HepG2 (cell line): ENCODE results near the gene P3R3URF. TPM values are rescaled to one million over a fixed set of nuclear protein-coding genes. Genes with fewer than 3 reads are reported as not detected.

Source experiments
- ATAC-seq: fragments of 200-7000 bp; cut with Tn5 transposase; 3 replicates; pipeline ENCODE4 v1.9.1; 2020; ENCODE audit warnings: mild to moderate bottlenecking, moderate library complexity
- BruUV-seq: library from RNA; stranded (reverse); fragments of 400-500 nt; replicated peaks from 2 replicates; lab custom pipeline; 2021; lab: Mats Ljungman, UMichigan
- CTCF ChIA-PET: fragments of 300-600 bp; formaldehyde crosslinking; extraction: SDS; loops from one replicate; lab custom pipeline; 2021; ENCODE audit warnings: low total read pairs, inconsistent platforms, low intra/inter-chr PET ratio; lab: Yijun Ruan, JAX
- POLR2A ChIA-PET: fragments of 350-600 bp; sonication (Branson Sonifier 250); formaldehyde crosslinking; loops from one replicate; lab custom pipeline; 2020; ENCODE audit warnings: antibody characterized with exemption, inconsistent platforms; lab: Yijun Ruan, JAX
- DNase-seq: peaks from one replicate; pipeline ENCODE4 v3.0.0-alpha.2; 2015; ENCODE audit warnings: low spot score
- FAIRE-seq: peaks from 3 replicates; lab custom pipeline; 2011; peaks lifted over from hg19 to GRCh38; lab: Jason Lieb, UNC
- H2AFZ ChIP-seq: one replicate; pipeline ENCODE4 v1.6.1; 2011; ENCODE audit warnings: low read length, inconsistent platforms
- H3K27ac ChIP-seq: fragments of 300-600 bp; 3 replicates; pipeline ENCODE4 v1.8.0; 2011; ENCODE audit warnings: mixed run types, mild to moderate bottlenecking, mixed read lengths, low read length, inconsistent platforms; ENCODE audit not compliant: insufficient read depth; ENCODE audit errors: extremely low read length
- H3K27me3 ChIP-seq, 2 experiments: fragments of 200-600 bp in 1 of 2; 2 replicates in 1 of 2; 3 replicates in 1 of 2; pipeline versions ENCODE4 v1.6.0 to v1.8.0; 2011; ENCODE audit warnings: low read length in 2 of 2, mild to moderate bottlenecking in 2 of 2, moderate library complexity in 2 of 2, inconsistent platforms in 1 of 2; ENCODE audit not compliant: insufficient read depth in 2 of 2, control insufficient read depth in 1 of 2
- H3K36me3 ChIP-seq, 2 experiments: fragments of 200-600 bp in 1 of 2; replicated peaks in 1 of 2; 2 replicates in 1 of 2; 3 replicates in 1 of 2; pipeline versions ENCODE4 v1.5.1 to v1.8.0; 2011; ENCODE audit warnings: low read length in 2 of 2, inconsistent platforms in 1 of 2; ENCODE audit not compliant: insufficient read depth in 2 of 2, control insufficient read depth in 1 of 2
- H3K4me1 ChIP-seq: 2 replicates; pipeline ENCODE4 v1.5.1; 2012; ENCODE audit warnings: low read length, inconsistent platforms; ENCODE audit not compliant: insufficient read depth
- H3K4me2 ChIP-seq: 2 replicates; pipeline ENCODE4 v1.6.0; 2011; ENCODE audit warnings: low read depth, low read length, inconsistent platforms
- H3K4me3 ChIP-seq, 3 experiments: fragments of 200-600 bp in 1 of 3; sonication (generic), shearing (Covaris generic) in 1 of 3; replicated peaks in 1 of 3; 2 replicates each; pipeline ENCODE4 v1.5.1; 2011 to 2016; ENCODE audit warnings: low read length in 3 of 3, inconsistent platforms in 2 of 3, low read depth in 2 of 3, mild to moderate bottlenecking in 2 of 3, control low read depth in 1 of 3, mixed read lengths in 1 of 3; ENCODE audit not compliant: insufficient read depth in 1 of 3
- H3K79me2 ChIP-seq: one replicate; pipeline ENCODE4 v1.6.1; 2011; ENCODE audit warnings: low read length, inconsistent platforms; ENCODE audit not compliant: insufficient read depth
- H3K9ac ChIP-seq: 2 replicates; pipeline ENCODE4 v1.6.0; 2011; ENCODE audit warnings: mild to moderate bottlenecking, low read depth, low read length, inconsistent platforms; ENCODE audit not compliant: insufficient read depth
- H3K9me3 ChIP-seq: 2 replicates; pipeline ENCODE4 v1.5.1; 2012; ENCODE audit warnings: mild to moderate bottlenecking, low read length
- H4K20me1 ChIP-seq: 2 replicates; pipeline ENCODE4 v1.6.0; 2011; ENCODE audit warnings: inconsistent platforms, mild to moderate bottlenecking, low read length, moderate library complexity; ENCODE audit not compliant: insufficient read depth
- MAFF ChIP-seq: IDR thresholded peaks from 2 replicates; pipeline ENCODE4 v1.6.1; 2011; ENCODE audit warnings: low read depth, low read length, improper control_type of control experiment
- REPIN1 ChIP-seq: sonication (generic); formaldehyde crosslinking; IDR thresholded peaks from 2 replicates; pipeline ENCODE4 v1.8.0; 2022; ENCODE audit warnings: missing genetic modification reagents, low read depth, mild to moderate bottlenecking, borderline replicate concordance
- ZEB1 ChIP-seq: IDR thresholded peaks from 2 replicates; pipeline ENCODE4 v1.6.1; 2012; ENCODE audit warnings: mild to moderate bottlenecking, low read depth, inconsistent platforms; ENCODE audit not compliant: insufficient replicate concordance
- ZKSCAN5 ChIP-seq: sonication (generic); formaldehyde crosslinking; IDR thresholded peaks from 2 replicates; pipeline ENCODE4 v1.5.1; 2020; ENCODE audit warnings: mild to moderate bottlenecking, missing genetic modification reagents
- ZNF224 ChIP-seq: sonication (generic); formaldehyde crosslinking; IDR thresholded peaks from 2 replicates; pipeline ENCODE4 v1.5.0; 2020; ENCODE audit warnings: mild to moderate bottlenecking, missing genetic modification reagents
- WGBS: methylation state at CpG from one replicate; pipeline ENCODE4 v1.1.6; 2017; ENCODE audit warnings: low lambda C conversion rate; 5-methylcytosine and 5-hydroxymethylcytosine counted together
- in situ Hi-C: cut with HindIII; loops from 2 replicates; pipeline ENCODE4 v1.10.0; 2017; ENCODE audit warnings: low pct_unique_long_range_greater_than_20kb; ENCODE audit not compliant: extremely low pct_ligation_motif_present
- intact Hi-C: fragments of 100-400 bp; cut with micrococcal nuclease; formaldehyde crosslinking; loops from one replicate; pipeline ENCODE4 v1.10.0; 2022; ENCODE audit not compliant: unreplicated experiment
- polyA plus RNA-seq, 8 experiments: library from polyadenylated mRNA; depleted of rRNA in 3 of 8; stranded (reverse) in 7 of 8; unstranded in 1 of 8; fragments of >200 nt; fragmentation: Illumina TruSeq in 4 of 8; extraction: Trizol in 4 of 8; gene quantifications; 2 replicates each; pipeline versions ENCODE4 v1.2.1 to v1.2.3, GENCODE V29; 2011 to 2016; ENCODE audit warnings: low read depth in 4 of 8, missing spikeins in 1 of 8, mixed read lengths in 1 of 8; ENCODE audit not compliant: insufficient read depth in 1 of 8
- total RNA-seq, 5 experiments: library from RNA; depleted of rRNA; stranded (reverse); fragments of >200 nt; fragmentation: Illumina TruSeq; extraction: Trizol; gene quantifications; 2 replicates each; pipeline ENCODE4 v1.2.3, GENCODE V29; 2016; ENCODE audit warnings: low read depth in 1 of 5
- TF ChIP-seq, protein P1 (sequence below): sonication (generic); formaldehyde crosslinking; IDR thresholded peaks from 2 replicates; pipeline ENCODE4 v1.8.1; 2023; ENCODE audit warnings: mild to moderate bottlenecking, missing genetic modification reagents

The P3R3URF gene
- total and polyA plus RNA-seq, 2 of the 13 experiments (the other 11 are each of a cell fraction or from before 2014, with no cell fraction given), result not detected

GRCh38 chr1:46203738-46204405 is 27.6 kb upstream of the P3R3URF start (continued):
- TF ChIP-seq, protein P1, sequence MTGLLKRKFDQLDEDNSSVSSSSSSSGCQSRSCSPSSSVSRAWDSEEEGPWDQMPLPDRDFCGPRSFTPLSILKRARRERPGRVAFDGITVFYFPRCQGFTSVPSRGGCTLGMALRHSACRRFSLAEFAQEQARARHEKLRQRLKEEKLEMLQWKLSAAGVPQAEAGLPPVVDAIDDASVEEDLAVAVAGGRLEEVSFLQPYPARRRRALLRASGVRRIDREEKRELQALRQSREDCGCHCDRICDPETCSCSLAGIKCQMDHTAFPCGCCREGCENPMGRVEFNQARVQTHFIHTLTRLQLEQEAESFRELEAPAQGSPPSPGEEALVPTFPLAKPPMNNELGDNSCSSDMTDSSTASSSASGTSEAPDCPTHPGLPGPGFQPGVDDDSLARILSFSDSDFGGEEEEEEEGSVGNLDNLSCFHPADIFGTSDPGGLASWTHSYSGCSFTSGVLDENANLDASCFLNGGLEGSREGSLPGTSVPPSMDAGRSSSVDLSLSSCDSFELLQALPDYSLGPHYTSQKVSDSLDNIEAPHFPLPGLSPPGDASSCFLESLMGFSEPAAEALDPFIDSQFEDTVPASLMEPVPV (CRISPR knock-in tag), result no peak
- TF ChIP-seq MAFF (no peak), ZKSCAN5 (no peak), ZEB1 (no peak)
- TF ChIP-seq, all 625 proteins: peak for 0

- no peak for ATAC-seq
- CTCF ChIA-PET, result no interaction called here
- TF ChIP-seq ZNF224 (CRISPR knock-in tag) (no peak), REPIN1 (CRISPR knock-in tag) (peak; percentile 3; the same call in 1 of the 2 replicates)
- no peaks in the 10 kb centered on the region; a peak in 1 of 5 replicates for H3K36me3 ChIP-seq
- FAIRE-seq, result no peak
- H3K9me3 ChIP-seq, result no peaks in the 10 kb centered on the region
- H2AFZ ChIP-seq, result no peak overlapping the region
- H3K4me1 ChIP-seq, result peaks cover 31% of the 10 kb centered on the region
- H3K27ac ChIP-seq, result no peak overlapping the region
- in situ Hi-C loops (no loop called here), intact Hi-C loops (loop anchor here (2.0 kb wide), 1 partner anchor 18 kb away; no protein-coding TSS in a partner anchor)
- no TSS peak for BruUV-seq
- H3K27me3 ChIP-seq, result 0 out of 5 replicates have a peak, but pooled peaks cover 0 to 6% of the 10 kb centered on the region in 2 experiments
- peak overlapping the region; percentile 96 for H3K4me2 ChIP-seq
- WGBS, result 91% methylated on average over 3 of the region's 3 CpGs
- H3K4me3 ChIP-seq, result peak overlapping the region; percentile 86 to 98 (median 89); a peak in 4 of 6 replicates
- H4K20me1 ChIP-seq, result no peaks in the 10 kb centered on the region
- H3K79me2 ChIP-seq, result no peaks in the 10 kb centered on the region
- DNase-seq, result no peak
- peak overlapping the region; percentile 85; the same call in 1 of the 2 replicates for H3K9ac ChIP-seq
- POLR2A ChIA-PET, result interaction anchor here (0.5 to 4.3 kb wide), 6 partner anchors 8 to 141 kb away, joined by 3 to 24 read pairs (median 7); no protein-coding TSS in a partner anchor
Measured at GRCh38 chr1:46199233-46199749, 23.0 kb upstream of the P3R3URF start.
